Mesenchymal stem cell (in vitro differentiated cells and primary cell): ENCODE measurements around the gene LIN9.

Experiments
- DNase-seq: peaks from one replicate; pipeline ENCODE4 v3.0.0-alpha.2; 2013
- H2AFZ ChIP-seq: one replicate; pipeline ENCODE4 v1.6.1; 2013; ENCODE audit warnings: low read depth, mild to moderate bottlenecking, control low read depth, inconsistent platforms, low read length, moderate library complexity
- H2AK5ac ChIP-seq: 2 replicates; pipeline ENCODE4 v1.6.1; 2013; ENCODE audit warnings: low read length, moderate library complexity, mild to moderate bottlenecking, inconsistent platforms; ENCODE audit not compliant: severe bottlenecking
- H2BK120ac ChIP-seq: one replicate; pipeline ENCODE4 v1.6.1; 2013; ENCODE audit warnings: low read depth, mild to moderate bottlenecking, inconsistent platforms, low read length, moderate library complexity
- H2BK12ac ChIP-seq, 2 experiments: one replicate each; pipeline ENCODE4 v1.6.1; 2013; ENCODE audit warnings: inconsistent platforms in 2 of 2, low read length in 2 of 2, mild to moderate bottlenecking in 2 of 2, moderate library complexity in 2 of 2, control low read depth in 1 of 2
- H2BK15ac ChIP-seq: one replicate; pipeline ENCODE4 v1.6.1; 2013; ENCODE audit warnings: mild to moderate bottlenecking, low read depth, inconsistent platforms; ENCODE audit not compliant: poor library complexity, severe bottlenecking
- H2BK5ac ChIP-seq: 2 replicates; pipeline ENCODE4 v1.6.1; 2013; ENCODE audit warnings: low read depth, mild to moderate bottlenecking, low read length, control low read depth, inconsistent platforms; ENCODE audit not compliant: poor library complexity, severe bottlenecking
- H3K14ac ChIP-seq, 2 experiments: one replicate each; pipeline ENCODE4 v1.6.1; 2013; ENCODE audit warnings: inconsistent platforms in 2 of 2, low read length in 2 of 2, control low read depth in 1 of 2, mild to moderate bottlenecking in 1 of 2, moderate library complexity in 1 of 2
- H3K18ac ChIP-seq, 2 experiments: one replicate each; pipeline ENCODE4 v1.6.1; 2013; ENCODE audit warnings: inconsistent platforms in 2 of 2, low read length in 2 of 2, control low read depth in 1 of 2, low read depth in 1 of 2, mild to moderate bottlenecking in 1 of 2
- H3K23ac ChIP-seq, 2 experiments: one replicate each; pipeline ENCODE4 v1.6.1; 2013; ENCODE audit warnings: inconsistent platforms in 2 of 2, low read length in 2 of 2, mild to moderate bottlenecking in 2 of 2, moderate library complexity in 2 of 2, control low read depth in 1 of 2
- H3K27ac ChIP-seq: 2 replicates; pipeline ENCODE4 v1.5.1; 2013; ENCODE audit warnings: mild to moderate bottlenecking, moderate library complexity, low read length, control low read depth, inconsistent platforms; ENCODE audit not compliant: poor library complexity, severe bottlenecking
- H3K27me3 ChIP-seq, 2 experiments: 2 replicates each; pipeline versions ENCODE4 v1.6.1 to v1.7.0; 2013; ENCODE audit warnings: low read length in 2 of 2, mild to moderate bottlenecking in 2 of 2, moderate library complexity in 2 of 2, control low read depth in 1 of 2, inconsistent platforms in 1 of 2; ENCODE audit not compliant: control insufficient read depth in 1 of 2, insufficient read depth in 1 of 2
- H3K36me3 ChIP-seq, 2 experiments: 2 replicates each; pipeline versions ENCODE4 v1.6.1 to v1.7.0; 2013; ENCODE audit warnings: low read length in 2 of 2, control low read depth in 1 of 2, inconsistent platforms in 1 of 2, low read depth in 1 of 2, mild to moderate bottlenecking in 1 of 2; ENCODE audit not compliant: insufficient read depth in 2 of 2, control insufficient read depth in 1 of 2
- H3K4ac ChIP-seq, 2 experiments: one replicate each; pipeline ENCODE4 v1.6.1; 2013; ENCODE audit warnings: inconsistent platforms in 2 of 2, low read length in 2 of 2, mild to moderate bottlenecking in 2 of 2, moderate library complexity in 2 of 2, control low read depth in 1 of 2, low read depth in 1 of 2
- H3K4me1 ChIP-seq: 2 replicates; pipeline ENCODE4 v1.6.1; 2013; ENCODE audit warnings: low read depth, low read length, control low read depth; ENCODE audit not compliant: control insufficient read depth, insufficient read depth
- H3K4me2 ChIP-seq: 2 replicates; pipeline ENCODE4 v1.6.1; 2013; ENCODE audit warnings: low read length, mild to moderate bottlenecking, inconsistent platforms; ENCODE audit not compliant: poor library complexity, severe bottlenecking
- H3K4me3 ChIP-seq, 2 experiments: 2 replicates each; pipeline versions ENCODE4 v1.5.1 to v1.7.0; 2013; ENCODE audit warnings: low read length in 2 of 2, mild to moderate bottlenecking in 2 of 2, control low read depth in 1 of 2, low read depth in 1 of 2; ENCODE audit not compliant: insufficient read depth in 1 of 2
- H3K79me1 ChIP-seq: replicated peaks from 2 replicates; pipeline ENCODE4 v1.6.1; 2013; ENCODE audit warnings: mild to moderate bottlenecking, control low read depth, low read length, inconsistent platforms; ENCODE audit not compliant: poor library complexity, severe bottlenecking
- H3K9ac ChIP-seq: 2 replicates; pipeline ENCODE4 v1.7.0; 2013; ENCODE audit warnings: mild to moderate bottlenecking, low read length, moderate library complexity
- H3K9me3 ChIP-seq: 2 replicates; pipeline ENCODE4 v1.7.0; 2013; ENCODE audit warnings: mild to moderate bottlenecking, low read length; ENCODE audit not compliant: control insufficient read depth
- H4K8ac ChIP-seq: one replicate; pipeline ENCODE4 v1.6.1; 2013; ENCODE audit warnings: inconsistent platforms, mild to moderate bottlenecking, low read length, moderate library complexity
- H4K91ac ChIP-seq: one replicate; pipeline ENCODE4 v1.6.1; 2013; ENCODE audit warnings: mild to moderate bottlenecking, low read length, inconsistent platforms
- WGBS: methylation state at CpG from one replicate; pipeline ENCODE4 v1.1.7; 2013; ENCODE audit warnings: mixed read lengths; 5-methylcytosine and 5-hydroxymethylcytosine counted together

Gene LIN9

DNA sequence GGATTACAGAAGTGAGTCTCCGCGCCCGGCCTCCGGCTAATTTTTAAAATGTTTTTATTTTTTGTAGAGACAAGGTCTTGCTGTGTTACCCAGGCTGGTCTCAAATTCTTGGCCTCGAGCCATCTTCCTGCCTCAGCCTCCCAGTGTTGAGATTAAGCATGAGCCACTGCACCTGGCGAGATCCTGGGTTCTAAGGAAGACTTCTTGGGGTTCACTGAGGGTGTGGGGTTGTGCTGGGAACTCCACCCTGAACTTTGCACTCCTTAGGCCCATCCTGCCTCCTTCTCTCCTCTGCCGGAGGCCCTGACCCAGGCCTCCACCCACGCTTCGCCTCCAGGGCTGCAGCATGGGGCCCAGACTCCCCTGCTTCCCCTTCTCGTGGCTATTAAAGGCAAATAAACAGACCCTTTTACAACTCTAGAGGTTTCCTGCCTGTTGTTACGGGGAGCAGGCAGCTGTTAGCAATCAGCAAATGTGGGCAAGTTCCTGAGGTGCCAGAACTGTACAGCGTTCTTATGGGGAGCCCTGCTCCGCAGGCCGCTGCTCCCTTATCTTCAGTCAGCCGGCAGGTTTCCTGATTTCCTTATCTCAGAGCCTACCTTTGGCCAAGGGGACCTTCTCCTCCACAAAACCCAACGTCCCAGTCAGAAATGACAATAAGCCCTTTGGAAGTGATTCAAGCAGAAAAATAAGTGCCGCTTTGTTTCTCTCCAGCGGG is 41.0 kb upstream of the LIN9 start:
- no peak overlapping the region for H2BK15ac ChIP-seq
- no peak overlapping the region for H3K4me2 ChIP-seq
- 57% methylated on average over 18 of the region's 18 CpGs for WGBS
- H2BK120ac ChIP-seq = no peak overlapping the region
- no peak overlapping the region for H3K27ac ChIP-seq
- peak overlapping the region in 1 of 2 experiments; percentile 18 for H3K18ac ChIP-seq
- H3K27me3 ChIP-seq = peaks cover 0 to 5% of the 10 kb centered on the region in 2 experiments
- H3K4me3 ChIP-seq = no peak overlapping the region
- H2AK5ac ChIP-seq = no peak overlapping the region
- no peaks in the 10 kb centered on the region for H3K36me3 ChIP-seq
- H2BK12ac ChIP-seq = no peak overlapping the region
- no peak overlapping the region for H4K8ac ChIP-seq
- H3K14ac ChIP-seq = no peak overlapping the region
- no peaks in the 10 kb centered on the region for H3K9me3 ChIP-seq
- peaks cover 2% of the 10 kb centered on the region for H3K4me1 ChIP-seq
- no peaks in the 10 kb centered on the region for H3K79me1 ChIP-seq
- H2BK5ac ChIP-seq = no peak overlapping the region
- H3K4ac ChIP-seq = no peak overlapping the region
- H3K23ac ChIP-seq = no peak overlapping the region
- H4K91ac ChIP-seq = no peak overlapping the region
- H3K9ac ChIP-seq = no peak overlapping the region
- DNase-seq = no peak
- peak overlapping the region; percentile 47 for H2AFZ ChIP-seq

DNA sequence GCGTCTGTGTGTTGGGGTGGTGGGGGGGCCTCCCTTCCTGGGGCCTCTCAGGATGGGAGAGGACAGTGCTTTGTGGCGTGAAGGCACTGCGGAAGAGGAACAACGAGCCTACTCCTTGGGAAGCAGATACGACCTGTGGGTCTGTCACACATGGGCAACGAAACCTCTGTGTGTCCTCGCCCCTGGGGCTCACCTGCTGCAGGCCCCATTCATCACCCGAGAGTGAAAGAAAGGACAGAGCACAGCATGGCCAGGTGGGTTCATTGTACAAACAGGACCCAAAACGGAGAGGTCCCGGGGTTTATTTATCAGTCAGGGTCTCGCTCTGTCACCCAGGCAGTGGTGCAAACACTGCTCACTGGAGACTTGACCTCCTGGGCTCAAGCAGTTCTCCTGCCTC is 40.1 kb upstream of the LIN9 start:
- Histone ChIP-seq H3K14ac (peak overlapping the region in 1 of 2 experiments; percentile 41), H2BK15ac (no peak overlapping the region), H3K9ac (no peak overlapping the region), H3K18ac (no peak overlapping the region), H2AFZ (no peak overlapping the region), H3K27ac (no peak overlapping the region), H3K23ac (no peak overlapping the region), H4K91ac (peak overlapping the region; percentile 58), H3K4ac (no peak overlapping the region), H2AK5ac (no peak overlapping the region), H3K9me3 (no peaks in the 10 kb centered on the region), H4K8ac (no peak overlapping the region), H2BK5ac (no peak overlapping the region), H2BK120ac (no peak overlapping the region), H3K36me3 (no peaks in the 10 kb centered on the region), H2BK12ac (no peak overlapping the region), H3K4me2 (no peak overlapping the region), H3K79me1 (no peaks in the 10 kb centered on the region), H3K4me1 (peaks cover 2% of the 10 kb centered on the region), H3K4me3 (no peak overlapping the region), H3K27me3 (peaks cover 0 to 5% of the 10 kb centered on the region in 2 experiments)
- WGBS = 82% methylated on average over 11 of the region's 11 CpGs
- no peak for DNase-seq

DNA sequence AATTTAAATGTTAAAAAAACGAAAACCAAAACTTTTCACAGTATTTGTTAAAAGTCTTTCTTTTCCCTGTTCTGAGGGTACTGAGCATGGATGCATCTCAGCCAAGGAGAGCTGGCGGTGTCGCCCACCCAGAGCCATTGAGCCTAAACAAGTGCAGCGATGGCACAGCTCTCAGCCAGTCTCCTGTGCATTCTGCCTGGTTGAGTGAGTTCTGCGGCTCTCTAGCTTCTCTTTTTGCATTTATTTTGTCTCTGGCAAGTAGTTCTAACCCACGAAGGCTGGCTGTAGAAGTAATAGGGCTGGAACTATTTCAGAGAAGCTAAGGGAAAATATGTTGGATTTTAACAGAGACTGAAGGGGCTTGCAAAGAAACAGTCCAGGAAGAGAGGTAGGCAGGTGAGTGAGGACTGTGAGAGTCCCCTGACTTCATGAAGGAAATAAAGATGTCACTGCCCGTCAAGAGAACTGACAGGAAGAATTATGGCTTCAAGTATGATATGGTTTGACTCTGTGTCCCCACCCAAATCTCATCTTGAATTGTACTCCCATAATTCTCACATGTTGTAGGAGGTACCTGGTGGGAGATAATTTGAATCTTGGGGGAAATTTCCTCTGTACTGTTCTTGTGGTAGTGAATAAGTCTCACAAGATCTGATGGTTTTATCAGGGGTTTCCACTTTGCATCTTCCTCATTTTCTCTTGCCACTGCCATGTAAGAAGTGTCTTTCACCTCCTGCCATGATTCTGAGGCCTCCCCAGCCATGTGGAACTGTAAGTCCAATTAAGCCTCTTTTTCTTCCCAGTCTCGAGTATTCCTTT is 35.7 kb upstream of the LIN9 start:
- no peak overlapping the region for H3K4me3 ChIP-seq
- H2BK15ac ChIP-seq = no peak overlapping the region
- DNase-seq = no peak
- no peak overlapping the region for H2AK5ac ChIP-seq
- H2AFZ ChIP-seq = no peak overlapping the region
- H3K9ac ChIP-seq = no peak overlapping the region
- no peak overlapping the region for H3K18ac ChIP-seq
- no peak overlapping the region for H4K8ac ChIP-seq
- H3K4me2 ChIP-seq = no peak overlapping the region
- 83% methylated on average over 7 of the region's 8 CpGs for WGBS
- H3K23ac ChIP-seq = no peak overlapping the region
- H3K79me1 ChIP-seq = no peaks in the 10 kb centered on the region
- H4K91ac ChIP-seq = no peak overlapping the region
- H3K4ac ChIP-seq = no peak overlapping the region
- H2BK5ac ChIP-seq = no peak overlapping the region
- no peak overlapping the region for H3K14ac ChIP-seq
- H3K27ac ChIP-seq = no peak overlapping the region
- no peak overlapping the region for H2BK12ac ChIP-seq
- peaks cover 2% of the 10 kb centered on the region for H3K4me1 ChIP-seq
- no peak overlapping the region for H2BK120ac ChIP-seq
- no peaks in the 10 kb centered on the region for H3K36me3 ChIP-seq
- peaks cover 0 to 5% of the 10 kb centered on the region in 2 experiments for H3K27me3 ChIP-seq
- H3K9me3 ChIP-seq = peaks cover 3% of the 10 kb centered on the region

- Histone ChIP-seq H2BK12ac (no peak overlapping the region), H4K8ac (no peak overlapping the region), H3K9me3 (peaks cover 3% of the 10 kb centered on the region), H3K4ac (no peak overlapping the region), H2BK5ac (no peak overlapping the region), H3K36me3 (no peaks in the 10 kb centered on the region), H3K4me3 (no peak overlapping the region), H2BK15ac (no peak overlapping the region), H2AK5ac (no peak overlapping the region), H3K18ac (no peak overlapping the region), H4K91ac (no peak overlapping the region), H2AFZ (no peak overlapping the region), H3K23ac (no peak overlapping the region), H3K14ac (no peak overlapping the region), H3K27ac (no peak overlapping the region), H3K9ac (no peak overlapping the region), H3K4me2 (no peak overlapping the region), H3K27me3 (no peaks in the 10 kb centered on the region), H3K4me1 (no peaks in the 10 kb centered on the region), H3K79me1 (no peaks in the 10 kb centered on the region), H2BK120ac (no peak overlapping the region)
- no peak for DNase-seq
- WGBS = 100% methylated on average over 1 of the region's 2 CpGs
Observed at GRCh38 chr1:226342656-226343055, 33.7 kb upstream of the LIN9 start.
